HEK293 (cell line): ENCODE results near the gene IGIP.

ENCODE experiments used
- CTCF ChIA-PET: fragments of 350-600 bp; formaldehyde crosslinking; extraction: SDS; loops from one replicate; lab custom pipeline; 2021; ENCODE audit warnings: antibody characterized with exemption; lab: Yijun Ruan, JAX
- POLR2A ChIA-PET: fragments of 300-600 bp; formaldehyde crosslinking; extraction: SDS; loops from one replicate; lab custom pipeline; 2020; ENCODE audit warnings: antibody characterized with exemption, inconsistent platforms; lab: Yijun Ruan, JAX
- H3K27ac ChIP-seq: fragments of 200-500 bp; sonication (Bioruptor generic); 2 replicates; pipeline ENCODE4 v1.5.1; 2014; ENCODE audit warnings: low read depth, low read length, control low read depth, inconsistent platforms; ENCODE audit errors: extremely low read depth
- H3K36me3 ChIP-seq, 2 experiments: fragments of 200-500 bp in 1 of 2; sonication (Bioruptor generic) in 1 of 2; 1 replicate in 1 of 2; 2 replicates in 1 of 2; pipeline ENCODE4 v1.5.1; 2014 to 2017; ENCODE audit warnings: inconsistent platforms in 2 of 2, low read length in 2 of 2; ENCODE audit not compliant: control insufficient read depth in 2 of 2, insufficient read depth in 1 of 2
- H3K4me1 ChIP-seq: fragments of 200-500 bp; sonication (Bioruptor generic); 2 replicates; pipeline ENCODE4 v1.5.1; 2014; ENCODE audit warnings: mild to moderate bottlenecking, low read length, inconsistent platforms; ENCODE audit not compliant: control insufficient read depth, insufficient read depth
- H3K4me3 ChIP-seq: 2 replicates; pipeline ENCODE4 v1.5.1; 2011; ENCODE audit warnings: low read depth, mild to moderate bottlenecking, control low read depth, low read length, moderate library complexity
- H3K9me3 ChIP-seq: fragments of 200-500 bp; sonication (Bioruptor generic); 2 replicates; pipeline ENCODE4 v1.5.1; 2014; ENCODE audit warnings: low read depth, low read length, inconsistent platforms; ENCODE audit not compliant: control insufficient read depth, insufficient read depth
- CTCF ChIP-seq: fragments of 450-650 bp; formaldehyde crosslinking; IDR thresholded peaks from 2 replicates; pipeline ENCODE4 v1.5.1; 2016; ENCODE audit warnings: missing biosample characterization, missing genetic modification characterization
- GFI1B ChIP-seq: fragments of 450-650 bp; formaldehyde crosslinking; IDR thresholded peaks from 2 replicates; pipeline ENCODE4 v1.5.1; 2016; ENCODE audit warnings: missing biosample characterization, missing genetic modification characterization
- PRDM6 ChIP-seq: fragments of 450-650 bp; formaldehyde crosslinking; IDR thresholded peaks from 2 replicates; pipeline ENCODE4 v1.5.1; 2017; ENCODE audit warnings: missing biosample characterization, missing genetic modification characterization
- RBAK ChIP-seq: fragments of 450-650 bp; formaldehyde crosslinking; IDR thresholded peaks from 2 replicates; pipeline ENCODE4 v1.5.1; 2016; ENCODE audit warnings: missing biosample characterization, missing genetic modification characterization
- SCRT1 ChIP-seq: fragments of 450-650 bp; formaldehyde crosslinking; IDR thresholded peaks from 2 replicates; pipeline ENCODE4 v1.5.1; 2016; ENCODE audit warnings: missing biosample characterization, missing genetic modification characterization, borderline replicate concordance
- SCRT2 ChIP-seq: fragments of 450-650 bp; formaldehyde crosslinking; IDR thresholded peaks from 2 replicates; pipeline ENCODE4 v1.5.1; 2016; ENCODE audit warnings: missing biosample characterization, missing genetic modification characterization
- SP7 ChIP-seq: fragments of 450-650 bp; formaldehyde crosslinking; IDR thresholded peaks from 2 replicates; pipeline ENCODE4 v1.5.1; 2016; ENCODE audit warnings: missing biosample characterization, missing genetic modification characterization
- ZBTB6 ChIP-seq: fragments of 450-650 bp; formaldehyde crosslinking; IDR thresholded peaks from 2 replicates; pipeline ENCODE4 v1.5.1; 2017; ENCODE audit warnings: missing biosample characterization, missing genetic modification characterization
- ZFP37 ChIP-seq: fragments of 450-650 bp; formaldehyde crosslinking; IDR thresholded peaks from 2 replicates; pipeline ENCODE4 v1.5.1; 2016; ENCODE audit warnings: missing biosample characterization, missing genetic modification characterization
- ZFP69B ChIP-seq: fragments of 450-650 bp; formaldehyde crosslinking; IDR thresholded peaks from 2 replicates; pipeline ENCODE4 v1.5.1; 2016; ENCODE audit warnings: missing biosample characterization, missing genetic modification characterization
- ZNF140 ChIP-seq: fragments of 450-650 bp; formaldehyde crosslinking; IDR thresholded peaks from 2 replicates; pipeline ENCODE4 v1.5.1; 2016; ENCODE audit warnings: missing biosample characterization, missing genetic modification characterization
- ZNF184 ChIP-seq: fragments of 450-650 bp; IDR thresholded peaks from 2 replicates; pipeline ENCODE4 v1.5.1; 2018; ENCODE audit warnings: missing biosample characterization, mild to moderate bottlenecking, missing genetic modification characterization
- ZNF214 ChIP-seq: fragments of 450-650 bp; formaldehyde crosslinking; IDR thresholded peaks from 2 replicates; pipeline ENCODE4 v1.5.1; 2017; ENCODE audit warnings: missing biosample characterization, mild to moderate bottlenecking, missing genetic modification characterization, borderline replicate concordance
- ZNF266 ChIP-seq: fragments of 450-650 bp; formaldehyde crosslinking; IDR thresholded peaks from 2 replicates; pipeline ENCODE4 v1.5.1; 2016; ENCODE audit warnings: missing biosample characterization, missing genetic modification characterization, low read depth
- ZNF280D ChIP-seq: fragments of 450-650 bp; formaldehyde crosslinking; IDR thresholded peaks from 2 replicates; pipeline ENCODE4 v1.5.1; 2016; ENCODE audit warnings: missing biosample characterization, missing genetic modification characterization
- ZNF362 ChIP-seq: fragments of 450-650 bp; formaldehyde crosslinking; IDR thresholded peaks from 2 replicates; pipeline ENCODE4 v1.5.1; 2016; ENCODE audit warnings: missing biosample characterization, missing genetic modification characterization
- ZNF639 ChIP-seq: fragments of 450-650 bp; formaldehyde crosslinking; IDR thresholded peaks from 2 replicates; pipeline ENCODE4 v1.5.1; 2016; ENCODE audit warnings: missing biosample characterization, missing genetic modification characterization
- ZNF670 ChIP-seq: fragments of 450-650 bp; formaldehyde crosslinking; IDR thresholded peaks from 2 replicates; pipeline ENCODE4 v1.5.1; 2016; ENCODE audit warnings: missing biosample characterization, missing genetic modification characterization, low read depth
- ZNF692 ChIP-seq: fragments of 450-650 bp; formaldehyde crosslinking; IDR thresholded peaks from 2 replicates; pipeline ENCODE4 v1.5.1; 2016; ENCODE audit warnings: missing biosample characterization, missing genetic modification characterization
- ZNF701 ChIP-seq: fragments of 450-650 bp; formaldehyde crosslinking; IDR thresholded peaks from 2 replicates; pipeline ENCODE4 v1.5.1; 2016; ENCODE audit warnings: missing biosample characterization, missing genetic modification characterization

The IGIP gene

GRCh38 chr5:140118302-140118936 is 7.3 kb upstream of the IGIP start (continued):
- peak; percentile 88 for TF ChIP-seq PRDM6 (tag by site-specific recombination)
- no peak for TF ChIP-seq ZNF140 (tag by site-specific recombination)
- TF ChIP-seq ZFP69B = no peak
- TF ChIP-seq ZBTB6 (tag by site-specific recombination) = no peak
- no peak for TF ChIP-seq GFI1B (tag by site-specific recombination)
- no peak for TF ChIP-seq ZFP37
- TF ChIP-seq SP7 = no peak
- TF ChIP-seq ZNF362 = peak; percentile 91

DNA sequence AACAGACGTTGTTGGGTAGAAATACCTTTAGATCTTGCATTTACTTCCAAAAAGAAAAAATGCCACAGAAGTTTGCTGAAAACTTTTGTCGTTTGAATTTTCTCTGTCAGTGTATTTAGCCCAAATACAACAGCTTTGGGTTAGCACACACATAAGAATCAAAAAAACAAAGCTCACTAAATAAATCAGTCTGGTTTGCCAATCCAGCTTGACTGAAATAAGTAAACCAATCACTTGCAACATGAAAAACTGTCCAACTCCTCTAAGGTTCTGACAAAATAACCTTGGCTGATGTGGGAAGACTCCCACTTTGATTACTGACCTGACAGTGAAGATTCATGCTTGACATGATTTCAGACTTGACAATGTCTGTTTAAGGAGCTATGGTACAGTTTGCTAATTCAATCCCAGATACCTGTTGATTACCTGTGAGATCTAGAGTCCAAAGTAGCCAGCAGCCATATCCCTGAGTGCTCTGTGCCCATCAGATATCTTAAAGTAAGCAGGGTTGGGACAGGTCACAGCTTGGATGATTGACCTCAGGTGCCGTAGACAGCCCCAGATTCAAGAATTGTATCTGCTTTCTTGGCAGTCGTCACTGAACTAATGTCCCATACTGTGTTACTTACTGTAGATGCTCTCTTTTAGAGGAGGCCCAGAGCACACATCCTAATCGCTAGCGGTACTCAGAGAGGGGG is 727 bp downstream of the IGIP start:
- Histone ChIP-seq H3K4me1 (peaks cover 16% of the 10 kb centered on the region), H3K4me3 (no peak overlapping the region), H3K9me3 (no peaks in the 10 kb centered on the region)
- TF ChIP-seq ZNF280D (no peak), SCRT1 (tag by site-specific recombination) (peak; percentile 91), ZNF639 (tag by site-specific recombination) (no peak), ZNF266 (tag by site-specific recombination) (no peak), ZNF701 (no peak), ZNF184 (no peak), ZNF670 (tag by site-specific recombination) (no peak), SCRT2 (tag by site-specific recombination) (peak; percentile 95), ZNF692 (tag by site-specific recombination) (no peak), CTCF (tag by site-specific recombination) (no peak), RBAK (no peak), ZNF214 (no peak)
- TF ChIP-seq, all 188 proteins: peak for 2
- CTCF ChIA-PET = interaction anchor here (0.8 to 1.4 kb wide), 4 partner anchors 9 to 52 kb away, joined by 3 to 9 read pairs (median 6); no protein-coding TSS in a partner anchor
- Histone ChIP-seq H3K27ac (no peak overlapping the region), H3K36me3 (no peaks in the 10 kb centered on the region)
- POLR2A ChIA-PET = no interaction called here
